ENCODE results near the gene ZSCAN22. TPM values are rescaled to one million over a fixed set of nuclear protein-coding genes. Genes with fewer than 3 reads are reported as not detected.
A peak's percentile ranks its signal among the peaks of the same experiment; 100 is the strongest.

ZSCAN22 gene
- total and polyA plus RNA-seq, 2 of the 13 experiments (the other 11 are each of a cell fraction or from before 2014, with no cell fraction given) = 2.5 to 3.5 TPM

GRCh38 chr19:58380662-58381459 is 54.1 kb downstream of the ZSCAN22 start, which contains the start of gene ZNF837 (continued):
- TF ChIP-seq ZNF891 (CRISPR knock-in tag; IDR thresholded peaks at IDR 0.05) = peak; percentile 93
- peak; percentile 18; the same call in 1 of the 2 replicates for TF ChIP-seq GATA4 (IDR thresholded peaks at IDR 0.05; ENCODE audit: borderline replicate concordance, low read depth)
- no peak for TF ChIP-seq JUNB (CRISPR knock-in tag; IDR thresholded peaks at IDR 0.05; ENCODE audit: borderline replicate concordance)
- TF ChIP-seq TMF1 (CRISPR knock-in tag; IDR thresholded peaks at IDR 0.05; ENCODE audit: low read depth) = peak; percentile 90
- no peak for TF ChIP-seq SNAPC5 (CRISPR knock-in tag; IDR thresholded peaks at IDR 0.05; ENCODE audit: borderline replicate concordance)
- TF ChIP-seq ZNF589 (CRISPR knock-in tag; conservative IDR thresholded peaks at IDR 0.05) = peak; percentile 82; the same call in 1 of the 2 replicates
- peak; percentile 97 for TF ChIP-seq HDAC1 (CRISPR knock-in tag; IDR thresholded peaks at IDR 0.05)
- 0 out of 2 replicates have a peak, but pooled peaks have one; percentile 45 for TF ChIP-seq ZNF784 (CRISPR knock-in tag; IDR thresholded peaks at IDR 0.05; ENCODE audit: borderline replicate concordance)
- peak; percentile 53; the same call in 1 of the 2 replicates for TF ChIP-seq ZNF629 (CRISPR knock-in tag; conservative IDR thresholded peaks at IDR 0.05)
- no peak for TF ChIP-seq REL (CRISPR knock-in tag; conservative IDR thresholded peaks at IDR 0.05)
- TF ChIP-seq LRRFIP1 (CRISPR knock-in tag; conservative IDR thresholded peaks at IDR 0.05) = no peak
- no peak for TF ChIP-seq FOXP1 (IDR thresholded peaks at IDR 0.05)
- TF ChIP-seq FOXP1 (CRISPR knock-in tag; IDR thresholded peaks at IDR 0.05) = 0 out of 2 replicates have a peak, but pooled peaks have one; percentile 3
- peak; percentile 98 for TF ChIP-seq ZFP91 (CRISPR knock-in tag; IDR thresholded peaks at IDR 0.05; ENCODE audit: borderline replicate concordance)
- peak; percentile 56; the same call in 1 of the 2 replicates for TF ChIP-seq SMAD3 (CRISPR knock-in tag; IDR thresholded peaks at IDR 0.05)
- TF ChIP-seq NPAS2 (CRISPR knock-in tag; IDR thresholded peaks at IDR 0.05; ENCODE audit: borderline replicate concordance) = no peak
- TF ChIP-seq AFF4 (CRISPR knock-in tag; IDR thresholded peaks at IDR 0.05) = 0 out of 2 replicates have a peak, but pooled peaks have one; percentile 54
- peak; percentile 87; the same call in 1 of the 2 replicates for TF ChIP-seq TBX2 (CRISPR knock-in tag; IDR thresholded peaks at IDR 0.05; ENCODE audit: borderline replicate concordance)
- peak; percentile 93; the same call in 1 of the 2 replicates for TF ChIP-seq ZSCAN30 (CRISPR knock-in tag; IDR thresholded peaks at IDR 0.05)
- no peak for TF ChIP-seq ZBTB1 (CRISPR knock-in tag; IDR thresholded peaks at IDR 0.05; ENCODE audit: borderline replicate concordance)
